Measurements from ENCODE around the gene SNRPA.

DNA sequence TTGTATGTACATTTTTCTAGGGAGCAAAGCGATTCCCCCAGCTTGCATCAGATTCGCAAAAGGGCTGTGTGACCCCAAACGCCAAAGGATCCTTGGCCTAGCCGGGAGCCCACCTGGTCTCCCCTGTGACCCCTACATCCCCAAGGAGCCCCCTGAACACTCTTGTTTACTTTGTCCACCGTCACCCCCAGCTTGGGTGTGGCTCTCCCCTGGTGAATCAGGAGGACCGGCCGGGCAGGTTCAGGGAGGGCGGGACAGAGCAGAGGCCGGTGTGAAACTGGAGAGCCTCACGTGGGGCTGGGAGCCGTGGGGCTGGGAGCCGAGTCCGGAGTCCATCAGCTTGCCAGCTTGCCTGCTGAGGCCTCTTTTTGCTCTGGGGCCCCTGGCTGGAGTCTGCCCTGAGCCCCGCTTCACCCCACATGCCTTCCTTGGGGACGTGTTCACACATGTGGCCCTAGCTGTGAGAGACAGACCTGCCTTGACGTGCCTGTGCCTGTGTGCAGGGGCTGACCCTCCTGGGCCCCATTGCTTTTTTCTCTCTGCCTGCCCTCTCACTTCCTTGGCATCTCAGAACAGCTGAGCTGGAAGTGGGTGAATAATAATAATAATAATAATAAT, 32.1 kb upstream of the SNRPA start:
- TF ChIP-seq, protein P1, sequence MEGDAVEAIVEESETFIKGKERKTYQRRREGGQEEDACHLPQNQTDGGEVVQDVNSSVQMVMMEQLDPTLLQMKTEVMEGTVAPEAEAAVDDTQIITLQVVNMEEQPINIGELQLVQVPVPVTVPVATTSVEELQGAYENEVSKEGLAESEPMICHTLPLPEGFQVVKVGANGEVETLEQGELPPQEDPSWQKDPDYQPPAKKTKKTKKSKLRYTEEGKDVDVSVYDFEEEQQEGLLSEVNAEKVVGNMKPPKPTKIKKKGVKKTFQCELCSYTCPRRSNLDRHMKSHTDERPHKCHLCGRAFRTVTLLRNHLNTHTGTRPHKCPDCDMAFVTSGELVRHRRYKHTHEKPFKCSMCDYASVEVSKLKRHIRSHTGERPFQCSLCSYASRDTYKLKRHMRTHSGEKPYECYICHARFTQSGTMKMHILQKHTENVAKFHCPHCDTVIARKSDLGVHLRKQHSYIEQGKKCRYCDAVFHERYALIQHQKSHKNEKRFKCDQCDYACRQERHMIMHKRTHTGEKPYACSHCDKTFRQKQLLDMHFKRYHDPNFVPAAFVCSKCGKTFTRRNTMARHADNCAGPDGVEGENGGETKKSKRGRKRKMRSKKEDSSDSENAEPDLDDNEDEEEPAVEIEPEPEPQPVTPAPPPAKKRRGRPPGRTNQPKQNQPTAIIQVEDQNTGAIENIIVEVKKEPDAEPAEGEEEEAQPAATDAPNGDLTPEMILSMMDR (IDR thresholded peaks at IDR 0.05), result no peak
- no peak for TF ChIP-seq POLR2A (IDR thresholded peaks at IDR 0.05)
